A673 (cell line): ENCODE results near the gene RPL29. TPM values are rescaled to one million over a fixed set of nuclear protein-coding genes. Genes with fewer than 3 reads are reported as not detected.

ENCODE experiments used
- BruUV-seq: library from RNA; stranded (reverse); fragments of 400-500 nt; replicated peaks from 2 replicates; lab custom pipeline; 2021; lab: Mats Ljungman, UMichigan
- CTCF ChIA-PET: fragments of 300-600 bp; sonication (Branson Sonifier 250); formaldehyde crosslinking; loops from one replicate; lab custom pipeline; 2022; ENCODE audit warnings: antibody characterized with exemption; lab: Charles Lee
- POLR2A ChIA-PET: fragments of 300-600 bp; sonication (Branson Sonifier 250); formaldehyde crosslinking; loops from one replicate; lab custom pipeline; 2022; ENCODE audit warnings: antibody characterized with exemption; ENCODE audit not compliant: low non-redundant PET; lab: Charles Lee
- DNase-seq: peaks from one replicate; pipeline ENCODE4 v3.0.0-alpha.2; 2015; ENCODE audit warnings: low spot score
- H3K27ac ChIP-seq: fragments of 200-600 bp; sonication (generic); 2 replicates; pipeline ENCODE4 v1.5.1; 2016; ENCODE audit warnings: mixed run types, low read depth, mild to moderate bottlenecking, mixed read lengths, antibody characterized with exemption, low read length; ENCODE audit not compliant: poor library complexity, severe bottlenecking
- H3K27me3 ChIP-seq: fragments of 200-600 bp; sonication (generic); replicated peaks from 2 replicates; pipeline ENCODE4 v1.6.1; 2017; ENCODE audit warnings: mixed run types, low read depth, mild to moderate bottlenecking, mixed read lengths, antibody characterized with exemption, low read length; ENCODE audit not compliant: insufficient read depth, poor library complexity
- H3K36me3 ChIP-seq: fragments of 200-600 bp; sonication (generic); 2 replicates; pipeline ENCODE4 v1.6.1; 2016; ENCODE audit warnings: mixed run types, mild to moderate bottlenecking, mixed read lengths, antibody characterized with exemption, low read length; ENCODE audit not compliant: insufficient read depth, poor library complexity, severe bottlenecking
- H3K4me1 ChIP-seq: fragments of 200-600 bp; sonication (generic); 2 replicates; pipeline ENCODE4 v1.6.1; 2017; ENCODE audit warnings: mixed run types, mild to moderate bottlenecking, mixed read lengths, antibody characterized with exemption, low read length; ENCODE audit not compliant: insufficient read depth, poor library complexity, severe bottlenecking
- H3K4me3 ChIP-seq: fragments of 200-600 bp; sonication (generic); 2 replicates; pipeline ENCODE4 v1.5.1; 2016; ENCODE audit warnings: low read depth, mixed run types, mild to moderate bottlenecking, mixed read lengths, low read length; ENCODE audit not compliant: poor library complexity, severe bottlenecking
- H3K9me3 ChIP-seq: fragments of 200-600 bp; sonication (generic); 2 replicates; pipeline ENCODE4 v1.6.1; 2016; ENCODE audit warnings: mixed run types, low read depth, mild to moderate bottlenecking, mixed read lengths, antibody characterized with exemption, low read length; ENCODE audit not compliant: poor library complexity, severe bottlenecking
- CTCF ChIP-seq: fragments of 300-800, 200-600 bp; sonication (generic); conservative IDR thresholded peaks from 2 replicates; pipeline ENCODE4 v1.5.1; 2017; ENCODE audit warnings: low read depth, mild to moderate bottlenecking, antibody characterized with exemption, low read length, moderate library complexity, mixed read lengths
- EZH2 ChIP-seq: fragments of 200-600 bp; sonication (generic); IDR thresholded peaks from 2 replicates; pipeline ENCODE4 v1.6.1; 2017; ENCODE audit warnings: borderline replicate concordance, low read depth, mild to moderate bottlenecking, mixed read lengths, antibody characterized with exemption, low read length; ENCODE audit not compliant: poor library complexity, severe bottlenecking
- intact Hi-C: fragments of 100-400 bp; cut with micrococcal nuclease; formaldehyde crosslinking; loops from one replicate; pipeline ENCODE4 v1.10.0; 2022; ENCODE audit not compliant: unreplicated experiment
- total RNA-seq: library from RNA; stranded (reverse); gene quantifications from 2 replicates; pipeline ENCODE4 v1.2.3, GENCODE V29; 2021

The RPL29 gene
- total RNA-seq, 1 experiment from 2014 or later, result 624 TPM

- Histone ChIP-seq H3K4me3 (no peak overlapping the region), H3K9me3 (no peaks in the 10 kb centered on the region), H3K27ac (no peak overlapping the region), H3K4me1 (no peaks in the 10 kb centered on the region), H3K36me3 (no peaks in the 10 kb centered on the region), H3K27me3 (no peaks in the 10 kb centered on the region)
- no peak for TF ChIP-seq EZH2
- TF ChIP-seq CTCF, result no peak
- POLR2A ChIA-PET, result no interaction called here
- CTCF ChIA-PET, result no interaction called here
- no TSS peak for BruUV-seq
- intact Hi-C loops, result no loop called here
- DNase-seq, result no peak
These were observed 31.7 kb downstream of the RPL29 start for GRCh38 chr3:51963951-51964451.

DNA sequence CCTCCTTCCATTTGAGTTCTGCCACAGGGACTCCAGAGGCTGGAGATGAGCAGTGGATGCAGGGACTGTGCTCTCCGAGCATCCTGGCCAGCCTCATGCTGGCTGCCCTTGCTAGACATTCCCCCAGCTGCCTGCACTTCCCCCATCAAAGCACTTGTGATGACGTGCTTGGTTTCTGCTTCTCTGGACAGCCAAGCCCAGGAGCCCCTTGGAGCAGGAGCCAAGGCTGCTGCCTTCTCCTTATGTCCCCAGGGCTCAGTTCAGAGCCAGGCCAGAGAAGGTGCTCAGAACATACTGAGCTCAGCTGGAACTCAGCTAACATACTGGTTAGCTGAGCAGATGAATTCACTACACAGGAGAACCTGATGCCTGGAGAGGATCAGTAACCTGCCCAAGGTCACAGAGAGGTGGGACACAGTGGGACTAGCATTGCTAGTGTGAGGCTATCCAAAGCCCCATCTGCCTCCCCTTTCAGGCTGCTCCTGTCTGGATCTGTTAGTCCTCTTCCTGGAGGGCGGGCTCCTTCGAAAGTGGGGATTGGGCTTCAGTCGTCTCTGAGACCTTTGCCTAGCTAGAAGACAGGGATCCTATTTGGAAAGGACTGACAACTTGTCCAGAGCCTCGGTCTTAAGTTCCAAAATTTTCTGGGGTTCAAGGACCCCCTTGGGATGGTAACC, 32.7 kb downstream of the RPL29 start:
- DNase-seq, result no peak
- Histone ChIP-seq H3K4me3 (no peak overlapping the region), H3K27me3 (no peaks in the 10 kb centered on the region), H3K9me3 (no peaks in the 10 kb centered on the region), H3K27ac (no peak overlapping the region), H3K4me1 (no peaks in the 10 kb centered on the region), H3K36me3 (no peaks in the 10 kb centered on the region)
- CTCF ChIA-PET, result no interaction called here
- no TSS peak for BruUV-seq
- POLR2A ChIA-PET, result no interaction called here
- TF ChIP-seq CTCF (no peak), EZH2 (no peak)
- intact Hi-C loops, result no loop called here

DNA sequence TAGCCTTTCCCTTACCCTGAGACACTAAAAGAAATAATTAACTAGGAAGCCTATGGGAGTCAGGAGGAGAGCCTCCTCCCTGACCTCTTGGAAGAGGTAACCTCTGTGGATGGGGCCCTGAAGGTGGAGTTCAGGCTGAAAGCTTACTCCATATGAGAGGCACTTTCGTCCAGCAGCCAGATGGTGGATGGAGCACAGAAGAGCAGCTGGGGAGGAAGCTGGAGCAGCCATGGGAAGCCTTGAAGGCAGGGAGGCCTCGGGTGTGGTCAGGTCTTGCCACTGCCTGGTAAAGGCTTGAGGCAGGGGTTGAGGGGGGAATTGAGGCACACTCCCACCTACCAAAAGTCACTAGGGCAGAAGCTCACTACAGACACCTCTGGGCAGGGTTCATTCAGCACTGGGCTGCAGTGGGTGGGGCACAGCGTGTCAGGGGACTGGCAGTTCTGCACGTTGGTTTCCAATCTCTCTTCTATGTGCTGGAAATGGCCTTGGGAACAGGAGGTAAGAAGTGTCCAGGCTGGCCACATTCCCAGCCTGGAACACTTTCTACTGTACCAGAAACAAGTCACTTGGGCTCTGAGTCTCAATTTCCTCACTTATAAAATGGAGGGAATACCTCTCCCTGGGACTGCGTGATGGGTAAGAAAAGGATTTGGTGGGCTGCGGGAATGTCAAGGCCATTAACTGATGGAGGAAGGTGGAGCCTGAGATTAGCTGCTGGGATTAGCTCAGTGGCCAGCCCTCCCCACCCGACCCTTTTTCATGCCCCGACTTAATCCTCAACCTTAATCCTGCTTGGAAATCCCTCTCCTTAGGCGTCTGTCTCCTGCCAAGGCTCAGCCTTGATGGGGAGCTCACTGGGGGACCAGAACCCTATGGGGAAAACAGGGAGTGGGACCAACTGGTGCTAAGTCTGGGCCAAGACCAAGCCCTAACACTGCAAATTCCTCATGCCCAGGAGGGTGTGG, 33.8 kb downstream of the RPL29 start:
- no peaks in the 10 kb centered on the region for H3K27me3 ChIP-seq
- intact Hi-C loops, result no loop called here
- TF ChIP-seq CTCF (no peak), EZH2 (no peak)
- no TSS peak for BruUV-seq
- ChIA-PET POLR2A (no interaction called here), CTCF (no interaction called here)
- H3K9me3 ChIP-seq, result no peaks in the 10 kb centered on the region
- no peak overlapping the region for H3K27ac ChIP-seq
- DNase-seq, result no peak
- no peaks in the 10 kb centered on the region for H3K4me1 ChIP-seq
- H3K4me3 ChIP-seq, result no peak overlapping the region
- H3K36me3 ChIP-seq, result no peaks in the 10 kb centered on the region
